H1 (cell line): ENCODE data around the gene KIR2DL1. TPM values are rescaled to one million over a fixed set of nuclear protein-coding genes. Genes with fewer than 3 reads are reported as not detected.

Experiments used
- CTCF ChIA-PET: fragments of 300-600 bp; sonication (Branson Sonifier 250); formaldehyde crosslinking; loops from one replicate; lab custom pipeline; 2021; ENCODE audit not compliant: partially characterized antibody; lab: Charles Lee
- POLR2A ChIA-PET: fragments of 300-600 bp; sonication (Branson Sonifier 250); formaldehyde crosslinking; loops from one replicate; lab custom pipeline; 2021; ENCODE audit warnings: inconsistent platforms; ENCODE audit not compliant: partially characterized antibody; lab: Charles Lee
- DNase-seq, 2 experiments: peaks; one replicate each; pipeline versions ENCODE4 v3.0.0 to v3.0.0-alpha.2; 2010 to 2022; ENCODE audit warnings: low spot score in 2 of 2, low read depth in 1 of 2, mixed read lengths in 1 of 2
- FAIRE-seq: peaks from 2 replicates; lab custom pipeline; 2011; peaks lifted over from hg19 to GRCh38; lab: Jason Lieb, UNC
- H2AFZ ChIP-seq: 2 replicates; pipeline ENCODE4 v1.8.1; 2012; ENCODE audit warnings: low read length, inconsistent platforms
- H2AK5ac ChIP-seq: 2 replicates; pipeline ENCODE4 v1.6.1; 2013; ENCODE audit warnings: low read depth, low read length
- H2BK120ac ChIP-seq: replicated peaks from 2 replicates; pipeline ENCODE3; 2013; ENCODE audit warnings: low read depth, low read length, inconsistent platforms
- H2BK12ac ChIP-seq: 2 replicates; pipeline ENCODE4 v1.6.1; 2013; ENCODE audit warnings: low read depth, low read length
- H2BK15ac ChIP-seq: 2 replicates; pipeline ENCODE4 v1.6.1; 2013; ENCODE audit warnings: low read length
- H2BK20ac ChIP-seq: 2 replicates; pipeline ENCODE4 v1.6.1; 2013; ENCODE audit warnings: low read length
- H2BK5ac ChIP-seq: 2 replicates; pipeline ENCODE4 v1.6.1; 2013; ENCODE audit warnings: low read depth, low read length
- H3K14ac ChIP-seq: 2 replicates; pipeline ENCODE4 v1.6.1; 2013; ENCODE audit warnings: inconsistent platforms; ENCODE audit not compliant: insufficient read length
- H3K18ac ChIP-seq: 2 replicates; pipeline ENCODE4 v1.6.1; 2013; ENCODE audit warnings: low read length; ENCODE audit errors: extremely low read depth
- H3K23ac ChIP-seq: 2 replicates; pipeline ENCODE4 v1.6.1; 2013; ENCODE audit warnings: inconsistent platforms; ENCODE audit not compliant: insufficient read length
- H3K23me2 ChIP-seq: 2 replicates; pipeline ENCODE4 v1.6.1; 2013; ENCODE audit warnings: low read depth, low read length
- H3K27ac ChIP-seq: 2 replicates; pipeline ENCODE4 v1.6.1; 2011; ENCODE audit warnings: low read depth, low read length, inconsistent platforms
- H3K27me3 ChIP-seq, 4 experiments: replicated peaks in 1 of 4; 1 replicate in 1 of 4; 2 replicates in 3 of 4; pipeline versions ENCODE4 v1.6.1 to v1.8.1; 2011 to 2013; ENCODE audit warnings: low read length in 3 of 4, mild to moderate bottlenecking in 3 of 4, inconsistent platforms in 2 of 4, mixed read lengths in 2 of 4, moderate library complexity in 1 of 4; ENCODE audit not compliant: control insufficient read depth in 3 of 4, insufficient read depth in 3 of 4; ENCODE audit errors: extremely low read depth in 1 of 4
- H3K36me3 ChIP-seq, 4 experiments: 2 replicates each; pipeline versions ENCODE4 v1.6.1 to v1.8.1; 2011 to 2013; ENCODE audit warnings: mild to moderate bottlenecking in 4 of 4, low read length in 3 of 4, moderate library complexity in 2 of 4, control low read depth in 1 of 4, inconsistent platforms in 1 of 4; ENCODE audit not compliant: insufficient read depth in 4 of 4, control insufficient read depth in 2 of 4
- H3K4ac ChIP-seq: replicated peaks from 2 replicates; pipeline ENCODE3; 2013; ENCODE audit warnings: low read length, low read depth, mixed read lengths, inconsistent platforms; ENCODE audit not compliant: insufficient read length
- H3K4me1 ChIP-seq, 4 experiments: replicated peaks in 1 of 4; 1 replicate in 1 of 4; 2 replicates in 3 of 4; pipeline versions ENCODE4 v1.6.1 to v1.8.1; 2011 to 2013; ENCODE audit warnings: low read length in 3 of 4, inconsistent platforms in 2 of 4, mixed read lengths in 1 of 4; ENCODE audit not compliant: insufficient read depth in 4 of 4, control insufficient read depth in 3 of 4
- H3K4me2 ChIP-seq, 2 experiments: 2 replicates each; pipeline versions ENCODE4 v1.6.1 to v1.8.1; 2011 to 2013; ENCODE audit warnings: low read depth in 2 of 2, low read length in 2 of 2, control low read depth in 1 of 2, inconsistent platforms in 1 of 2, mild to moderate bottlenecking in 1 of 2; ENCODE audit not compliant: insufficient read depth in 1 of 2
- H3K4me3 ChIP-seq, 4 experiments: fragments of 200-600, 300-600 bp in 1 of 4; sonication (generic), shearing (Covaris generic), sonication (Bioruptor Twin) in 1 of 4; 2 replicates each; pipeline versions ENCODE4 v1.5.1 to v1.8.1; 2011 to 2016; ENCODE audit warnings: low read length in 4 of 4, low read depth in 3 of 4, control low read depth in 2 of 4, inconsistent platforms in 2 of 4, mild to moderate bottlenecking in 2 of 4, mixed read lengths in 1 of 4, moderate library complexity in 1 of 4; ENCODE audit not compliant: insufficient read depth in 2 of 4; ENCODE audit errors: extremely low read depth in 1 of 4
- H3K56ac ChIP-seq: replicated peaks from 2 replicates; pipeline ENCODE3; 2013; ENCODE audit warnings: low read depth, mild to moderate bottlenecking, mixed read lengths, low read length, inconsistent platforms; ENCODE audit not compliant: insufficient read length
- H3K79me1 ChIP-seq: 2 replicates; pipeline ENCODE4 v1.6.1; 2013; ENCODE audit warnings: low read depth, low read length, control low read depth
- H3K79me2 ChIP-seq, 2 experiments: 2 replicates each; pipeline versions ENCODE4 v1.6.1 to v1.8.1; 2012 to 2013; ENCODE audit warnings: low read length in 2 of 2, mild to moderate bottlenecking in 2 of 2, inconsistent platforms in 1 of 2; ENCODE audit not compliant: insufficient read depth in 2 of 2, control insufficient read depth in 1 of 2
- H3K9ac ChIP-seq, 4 experiments: replicated peaks in 1 of 4; 1 replicate in 1 of 4; 2 replicates in 3 of 4; pipeline versions ENCODE4 v1.6.1 to v1.8.1; 2011 to 2013; ENCODE audit warnings: low read depth in 3 of 4, low read length in 3 of 4, control low read depth in 2 of 4, mild to moderate bottlenecking in 2 of 4, moderate library complexity in 2 of 4, inconsistent platforms in 1 of 4; ENCODE audit errors: extremely low read depth in 1 of 4
- H3K9me3 ChIP-seq, 2 experiments: 2 replicates each; pipeline versions ENCODE4 v1.6.1 to v1.8.1; 2012 to 2013; ENCODE audit warnings: mild to moderate bottlenecking in 2 of 2, moderate library complexity in 2 of 2, control low read depth in 1 of 2, inconsistent platforms in 1 of 2, low read depth in 1 of 2, low read length in 1 of 2, mixed read lengths in 1 of 2; ENCODE audit not compliant: insufficient read depth in 2 of 2
- H4K20me1 ChIP-seq, 2 experiments: replicated peaks in 1 of 2; 2 replicates each; pipeline versions ENCODE3 to v1.8.1; 2011 to 2013; ENCODE audit warnings: inconsistent platforms in 2 of 2, low read length in 2 of 2, mild to moderate bottlenecking in 1 of 2; ENCODE audit not compliant: insufficient read depth in 2 of 2, control insufficient read depth in 1 of 2
- H4K5ac ChIP-seq: 2 replicates; pipeline ENCODE4 v1.6.1; 2013; ENCODE audit warnings: low read length, low read depth, mixed read lengths, inconsistent platforms; ENCODE audit not compliant: insufficient read length
- H4K8ac ChIP-seq: 2 replicates; pipeline ENCODE4 v1.8.0; 2013; ENCODE audit warnings: mild to moderate bottlenecking, moderate library complexity, low read length, inconsistent platforms; ENCODE audit not compliant: insufficient read depth; ENCODE audit errors: extremely low read depth
- H4K91ac ChIP-seq: replicated peaks from 2 replicates; pipeline ENCODE3; 2013; ENCODE audit warnings: low read length, mixed read lengths, inconsistent platforms; ENCODE audit not compliant: insufficient read length
- POLR2AphosphoS5 ChIP-seq: IDR thresholded peaks from 2 replicates; pipeline ENCODE4 v1.6.1; 2011; ENCODE audit warnings: low read depth, low read length
- RAD21 ChIP-seq, 2 experiments: IDR thresholded peaks in 1 of 2; conservative IDR thresholded peaks in 1 of 2; 2 replicates each; pipeline ENCODE4 v1.6.1; 2011; ENCODE audit warnings: low read depth in 2 of 2, low read length in 2 of 2, improper control_type of control experiment in 1 of 2, inconsistent platforms in 1 of 2, mild to moderate bottlenecking in 1 of 2, moderate library complexity in 1 of 2
- WGBS, 2 experiments: shearing (Covaris generic) in 1 of 2; methylation state at CpG; one replicate each; pipeline versions ENCODE4 v1.1.6 to v1.1.7; 2013 to 2015; ENCODE audit warnings: low lambda C conversion rate in 2 of 2, mixed read lengths in 2 of 2, inconsistent platforms in 1 of 2, low coverage in 1 of 2, missing lambda C conversion rate in 1 of 2; ENCODE audit not compliant: insufficient replicate concordance in 2 of 2, insufficient coverage in 1 of 2, insufficient read length in 1 of 2; ENCODE audit errors: extremely low coverage in 1 of 2, missing lambda C conversion rate in 1 of 2; 5-methylcytosine and 5-hydroxymethylcytosine counted together
- polyA plus RNA-seq, 7 experiments: library from polyadenylated mRNA; depleted of rRNA in 3 of 7; stranded (reverse) in 5 of 7; unstranded in 2 of 7; fragments of >200 nt in 5 of 7; fragments of 200-250 nt in 2 of 7; gene quantifications; 1 replicate in 5 of 7; 2 replicates in 1 of 7; 4 replicates in 1 of 7; pipeline versions ENCODE4 v1.2.1 to v1.2.3, GENCODE V29; 2011 to 2013; ENCODE audit warnings: missing spikeins in 2 of 7, mixed read lengths in 2 of 7
- total RNA-seq: library from RNA; stranded (reverse); fragmentation: NEBNext Ultra II Directional; extraction: Animal tissue kit (Norgen Biotek cat#: 25700); gene quantifications from 2 replicates; pipeline ENCODE4 v1.2.1, GENCODE V29; 2021

Gene KIR2DL1
- total and polyA plus RNA-seq, 2 of the 8 experiments (the other 6 are each of a cell fraction or from before 2014, with no cell fraction given), result not detected

DNA sequence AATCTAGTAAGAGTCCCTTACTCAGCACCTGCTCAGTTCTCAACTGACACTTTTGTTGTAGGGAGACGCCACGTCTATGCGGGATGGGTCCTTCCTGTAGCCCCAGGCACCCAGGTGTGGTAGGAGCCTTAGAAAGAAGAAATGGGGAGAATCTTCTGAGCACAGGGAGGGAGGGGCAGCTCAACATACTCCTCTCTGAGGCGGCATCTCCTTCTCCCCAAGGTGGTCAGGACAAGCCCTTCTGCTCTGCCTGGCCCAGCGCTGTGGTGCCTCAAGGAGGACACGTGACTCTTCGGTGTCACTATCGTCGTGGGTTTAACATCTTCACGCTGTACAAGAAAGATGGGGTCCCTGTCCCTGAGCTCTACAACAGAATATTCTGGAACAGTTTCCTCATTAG is 35.0 kb downstream of the KIR2DL1 start:
- Histone ChIP-seq H3K27ac (no peak overlapping the region), H3K36me3 (no peaks in the 10 kb centered on the region; a peak in 1 of 8 replicates), H2BK12ac (no peak overlapping the region), H3K4me2 (no peak overlapping the region), H2BK15ac (no peak overlapping the region), H3K4me3 (no peak overlapping the region), H2BK20ac (no peak overlapping the region), H3K23ac (no peak overlapping the region), H3K79me2 (no peaks in the 10 kb centered on the region), H2AK5ac (no peak overlapping the region), H3K23me2 (no peaks in the 10 kb centered on the region), H2BK5ac (no peak overlapping the region), H3K9me3 (peaks cover 66 to 75% of the 10 kb centered on the region in 2 experiments), H3K4me1 (no peaks in the 10 kb centered on the region), H4K91ac (no peak overlapping the region), H2BK120ac (no peak overlapping the region), H4K20me1 (no peaks in the 10 kb centered on the region), H3K4ac (no peak overlapping the region), H3K79me1 (no peaks in the 10 kb centered on the region), H3K9ac (no peak overlapping the region), H4K5ac (no peak overlapping the region), H2AFZ (no peak overlapping the region), H3K56ac (no peak overlapping the region), H3K27me3 (no peaks in the 10 kb centered on the region), H3K14ac (no peak overlapping the region), H3K18ac (no peak overlapping the region), H4K8ac (no peak overlapping the region)
- TF ChIP-seq RAD21 (IDR thresholded peaks at IDR 0.05 in 1 of 2, conservative IDR thresholded peaks at IDR 0.05 in 1 of 2; ENCODE audit: low read depth in 2 of 2, low read length in 2 of 2), result no peak
- TF ChIP-seq POLR2AphosphoS5, result no peak
- FAIRE-seq (no peak), DNase-seq (no peak)
- CTCF ChIA-PET, result no interaction called here
- POLR2A ChIA-PET, result no interaction called here
- WGBS, 2 experiments, result 73% methylated on average over 10 of the region's 10 CpGs; no CpG with 5 or more reads in 1 of the 2 experiments
